GM23248 (cell line): Measurements from ENCODE around the gene DGKI. TPM values are rescaled to one million over a fixed set of nuclear protein-coding genes. Genes with fewer than 3 reads are reported as not detected.

Experiments used
- DNase-seq: peaks from one replicate; pipeline ENCODE4 v3.0.0-alpha.2; 2015
- H2AFZ ChIP-seq: fragments of 200-600 bp; sonication (generic); 2 replicates; pipeline ENCODE4 v1.6.1; 2016; ENCODE audit warnings: antibody characterized with exemption
- H3F3A ChIP-seq: fragments of 200-600 bp; sonication (generic); 2 replicates; pipeline ENCODE4 v1.6.1; 2016; ENCODE audit warnings: mild to moderate bottlenecking, antibody characterized with exemption, mixed run types; ENCODE audit not compliant: insufficient read depth
- H3K27ac ChIP-seq: fragments of 200-600 bp; sonication (generic); 2 replicates; pipeline ENCODE4 v1.5.1; 2016; ENCODE audit warnings: mild to moderate bottlenecking
- H3K27me3 ChIP-seq: fragments of 200-600 bp; sonication (generic); replicated peaks from 2 replicates; pipeline ENCODE4 v1.6.1; 2016; ENCODE audit warnings: mild to moderate bottlenecking; ENCODE audit not compliant: insufficient read depth
- H3K36me3 ChIP-seq: fragments of 200-600 bp; sonication (generic); 2 replicates; pipeline ENCODE4 v1.6.1; 2016; ENCODE audit warnings: low read depth, mild to moderate bottlenecking
- H3K4me1 ChIP-seq: fragments of 200-600 bp; sonication (generic); 2 replicates; pipeline ENCODE4 v1.6.1; 2016; ENCODE audit warnings: mild to moderate bottlenecking; ENCODE audit not compliant: insufficient read depth
- H3K4me2 ChIP-seq: fragments of 200-600 bp; sonication (generic); one replicate; pipeline ENCODE4 v1.6.1; 2016; ENCODE audit warnings: mild to moderate bottlenecking; ENCODE audit not compliant: unreplicated experiment
- H3K4me3 ChIP-seq: fragments of 200-600 bp; sonication (generic); 2 replicates; pipeline ENCODE4 v1.5.1; 2016; ENCODE audit warnings: mild to moderate bottlenecking
- H3K79me2 ChIP-seq: fragments of 200-600 bp; sonication (generic); 2 replicates; pipeline ENCODE4 v1.6.1; 2016; ENCODE audit warnings: mild to moderate bottlenecking; ENCODE audit not compliant: insufficient read depth
- H3K9ac ChIP-seq: fragments of 200-600 bp; sonication (generic); 2 replicates; pipeline ENCODE4 v1.6.1; 2016; ENCODE audit warnings: mild to moderate bottlenecking
- H3K9me2 ChIP-seq: fragments of 200-600 bp; sonication (generic); 2 replicates; pipeline ENCODE4 v1.6.1; 2016; ENCODE audit warnings: mixed run types, mild to moderate bottlenecking, moderate library complexity; ENCODE audit not compliant: insufficient read depth
- H3K9me3 ChIP-seq: fragments of 200-600 bp; sonication (generic); one replicate; pipeline ENCODE4 v1.6.1; 2017; ENCODE audit warnings: low read depth
- H4K20me1 ChIP-seq: fragments of 200-600 bp; sonication (generic); 2 replicates; pipeline ENCODE4 v1.6.0; 2016; ENCODE audit not compliant: insufficient read depth
- EZH2 ChIP-seq: fragments of 200-600 bp; sonication (generic); IDR thresholded peaks from 2 replicates; pipeline ENCODE4 v1.6.1; 2018; ENCODE audit warnings: antibody characterized with exemption, mild to moderate bottlenecking; ENCODE audit not compliant: insufficient read depth, poor library complexity, severe bottlenecking
- EZH2phosphoT487 ChIP-seq: fragments of 200-600 bp; sonication (generic); IDR thresholded peaks from 2 replicates; pipeline ENCODE4 v1.6.1; 2018; ENCODE audit warnings: antibody characterized with exemption, moderate library complexity, mild to moderate bottlenecking, low read depth; ENCODE audit not compliant: insufficient read depth
- WGBS, 2 experiments: methylation state at CpG; one replicate each; pipeline ENCODE4 v1.1.6; 2015 to 2017; ENCODE audit warnings: low lambda C conversion rate in 2 of 2, low coverage in 1 of 2; ENCODE audit errors: missing lambda C conversion rate in 2 of 2; 5-methylcytosine and 5-hydroxymethylcytosine counted together
- in situ Hi-C: fragments of 300-500 bp; cut with MboI; formaldehyde crosslinking; loops from 2 replicates; pipeline ENCODE4 v1.15.0; 2020
- polyA plus RNA-seq: library from polyadenylated mRNA; unstranded; fragments of >200 nt; fragmentation: Nextera tagmentation; extraction: Ambion mirVana; gene quantifications from 2 replicates; pipeline ENCODE4 v1.2.1, GENCODE V29; 2016
- total RNA-seq: library from RNA; depleted of rRNA; stranded (reverse); fragments of >200 nt; shearing (Covaris generic); gene quantifications from 2 replicates; pipeline ENCODE4 v1.2.3, GENCODE V29; 2014

DGKI gene
- total and polyA plus RNA-seq, 2 experiments from 2014 or later = 5.4 to 25.9 TPM

GRCh38 chr7:137801003-137801402 lies 45.8 kb downstream of the DGKI start:
- in situ Hi-C loops = no loop called here
- DNase-seq = peak; percentile 61
- H3K9me2 ChIP-seq = no peaks in the 10 kb centered on the region
- 89 to 90% methylated on average over 1 of the region's 1 CpG for WGBS, 2 experiments
- H3K4me3 ChIP-seq = no peak overlapping the region
- TF ChIP-seq EZH2 (no peak), EZH2phosphoT487 (no peak)
- H3K9ac ChIP-seq = no peak overlapping the region
- peaks cover 9% of the 10 kb centered on the region for H3K4me1 ChIP-seq
- H3K36me3 ChIP-seq = no peaks in the 10 kb centered on the region; the same call in 1 of the 2 replicates
- no peak overlapping the region for H3K4me2 ChIP-seq
- H2AFZ ChIP-seq = no peak overlapping the region
- peaks cover 57% of the 10 kb centered on the region; the same call in 1 of the 2 replicates for H3F3A ChIP-seq
- 0 out of 2 replicates have a peak overlapping the region, but pooled peaks have one; percentile 17 for H3K27ac ChIP-seq
- peaks cover 4% of the 10 kb centered on the region for H3K9me3 ChIP-seq
- H4K20me1 ChIP-seq = no peaks in the 10 kb centered on the region
- no peaks in the 10 kb centered on the region for H3K27me3 ChIP-seq
- H3K79me2 ChIP-seq = peaks cover 40% of the 10 kb centered on the region

DNA sequence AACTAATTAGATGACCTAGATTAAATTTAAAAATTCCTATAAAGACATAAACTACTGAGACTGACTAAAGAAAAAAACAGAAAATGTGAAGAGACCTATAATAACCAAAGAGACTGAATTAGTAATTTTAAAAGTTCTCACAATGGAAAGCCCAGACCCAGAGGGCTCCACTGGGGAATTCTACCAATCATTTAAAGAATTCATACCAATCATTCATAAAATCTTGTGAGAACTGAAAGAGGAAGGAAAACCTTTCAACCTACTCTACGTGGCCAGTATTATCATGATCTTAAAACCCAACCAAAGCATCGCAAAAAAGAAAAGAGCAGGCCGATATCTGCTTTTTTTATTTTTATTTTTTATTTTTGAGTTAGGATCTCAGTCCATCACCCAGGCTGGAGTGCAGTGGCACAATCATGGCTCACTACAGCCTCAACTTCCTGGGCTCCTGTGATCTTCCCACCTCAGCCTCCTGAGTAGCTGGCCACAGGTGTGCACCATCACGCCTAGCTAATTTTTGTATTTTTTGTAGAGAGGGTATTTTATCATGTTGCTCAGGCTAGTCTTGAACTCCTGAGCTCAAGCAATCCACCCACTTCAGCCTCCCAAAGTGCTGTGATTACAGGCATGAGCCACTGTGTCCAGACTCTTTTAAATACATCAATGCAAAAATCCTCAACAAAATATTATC lies 48.6 kb downstream of the DGKI start:
- H3K79me2 ChIP-seq = peaks cover 55% of the 10 kb centered on the region
- no peak overlapping the region for H2AFZ ChIP-seq
- H4K20me1 ChIP-seq = no peaks in the 10 kb centered on the region
- in situ Hi-C loops = no loop called here
- no peak overlapping the region for H3K4me2 ChIP-seq
- TF ChIP-seq EZH2phosphoT487 (no peak), EZH2 (no peak)
- no peak overlapping the region for H3K9ac ChIP-seq
- no peak overlapping the region for H3K27ac ChIP-seq
- peaks cover 9% of the 10 kb centered on the region for H3K4me1 ChIP-seq
- H3K36me3 ChIP-seq = no peaks in the 10 kb centered on the region; the same call in 1 of the 2 replicates
- no peak overlapping the region for H3K4me3 ChIP-seq
- H3K9me2 ChIP-seq = no peaks in the 10 kb centered on the region
- no peak for DNase-seq
- peaks cover 38% of the 10 kb centered on the region; the same call in 1 of the 2 replicates for H3F3A ChIP-seq
- no peaks in the 10 kb centered on the region for H3K27me3 ChIP-seq
- peaks cover 4% of the 10 kb centered on the region for H3K9me3 ChIP-seq
- 82 to 87% methylated on average over 4 of the region's 4 CpGs for WGBS, 2 experiments

DNA sequence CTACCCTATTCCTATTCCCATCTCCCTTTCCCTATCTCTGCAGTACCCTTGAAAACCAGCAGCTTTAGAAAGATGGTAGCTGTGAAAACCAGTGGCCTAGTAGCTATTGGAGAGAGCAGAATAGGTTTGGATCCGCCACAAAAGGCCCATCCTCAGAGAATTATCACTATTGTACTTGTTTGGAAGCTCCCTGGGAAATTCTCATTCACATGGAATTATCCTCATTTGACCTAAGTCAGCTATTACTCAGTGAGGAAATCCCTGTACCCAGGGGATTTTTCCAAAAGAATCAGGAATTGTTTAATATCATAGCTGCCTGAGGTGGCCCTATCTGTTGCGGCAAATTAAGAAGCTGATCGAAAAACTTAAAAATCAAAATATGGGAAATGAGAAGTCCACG lies 51.6 kb downstream of the DGKI start:
- no peak for DNase-seq
- no peak for TF ChIP-seq EZH2phosphoT487
- no peak for TF ChIP-seq EZH2

GRCh38 chr7:137791930-137792329 lies 54.8 kb downstream of the DGKI start:
- Histone ChIP-seq H3K27ac (no peak overlapping the region), H3K4me3 (no peak overlapping the region), H3K4me2 (no peak overlapping the region), H3K27me3 (no peaks in the 10 kb centered on the region), H3K4me1 (peaks cover 11% of the 10 kb centered on the region; the same call in 1 of the 2 replicates), H3K9me3 (peaks cover 4% of the 10 kb centered on the region), H3K36me3 (peaks cover 4% of the 10 kb centered on the region; the same call in 1 of the 2 replicates), H4K20me1 (no peaks in the 10 kb centered on the region), H3F3A (peaks cover 8% of the 10 kb centered on the region; the same call in 1 of the 2 replicates), H2AFZ (no peak overlapping the region), H3K79me2 (peaks cover 88% of the 10 kb centered on the region), H3K9me2 (no peaks in the 10 kb centered on the region), H3K9ac (no peak overlapping the region)
- WGBS, 2 experiments = 81% methylated on average over 2 of the region's 2 CpGs
- in situ Hi-C loops = no loop called here
- DNase-seq = no peak
- no peak for TF ChIP-seq EZH2

More for the DNA sequence above, 51.6 kb downstream of the DGKI start:
- no peak overlapping the region for H3K4me3 ChIP-seq
- in situ Hi-C loops = no loop called here
- no peak overlapping the region for H3K9ac ChIP-seq
- no peaks in the 10 kb centered on the region for H4K20me1 ChIP-seq
- no peak overlapping the region for H3K27ac ChIP-seq
- no peaks in the 10 kb centered on the region for H3K27me3 ChIP-seq
- H3K79me2 ChIP-seq = peaks cover 76% of the 10 kb centered on the region
- H3K9me2 ChIP-seq = no peaks in the 10 kb centered on the region
- no peak overlapping the region for H3K4me2 ChIP-seq
- H3K36me3 ChIP-seq = no peaks in the 10 kb centered on the region
- H3F3A ChIP-seq = peaks cover 13% of the 10 kb centered on the region; the same call in 1 of the 2 replicates
- H3K9me3 ChIP-seq = peaks cover 4% of the 10 kb centered on the region
- peaks cover 10% of the 10 kb centered on the region; the same call in 1 of the 2 replicates for H3K4me1 ChIP-seq
- no peak overlapping the region for H2AFZ ChIP-seq
- 82 to 86% methylated on average over 4 of the region's 4 CpGs for WGBS, 2 experiments

DNA sequence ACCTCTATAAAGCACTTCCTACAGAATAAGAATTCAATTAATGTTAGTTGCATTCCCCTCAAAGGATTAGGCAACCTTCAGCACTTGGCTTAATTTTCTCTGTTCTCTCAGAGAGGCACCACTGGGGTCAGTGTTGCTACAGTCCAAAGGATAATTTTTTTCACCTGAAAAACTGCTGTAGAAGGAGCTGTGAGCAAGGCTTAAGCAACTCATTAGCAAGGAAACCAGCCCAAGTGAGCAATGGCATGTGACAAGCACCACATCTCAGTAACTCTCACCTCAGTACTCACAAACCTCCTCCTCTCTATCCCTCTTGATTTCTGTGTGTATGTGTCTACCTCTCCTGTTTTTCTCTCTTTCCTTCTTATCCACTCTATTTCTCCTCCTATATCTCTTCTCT lies 55.9 kb downstream of the DGKI start:
- H3K79me2 ChIP-seq = peaks cover 88% of the 10 kb centered on the region
- no peak overlapping the region for H2AFZ ChIP-seq
- H3K9ac ChIP-seq = no peak overlapping the region
- H3K9me2 ChIP-seq = no peaks in the 10 kb centered on the region
- in situ Hi-C loops = no loop called here
- no peaks in the 10 kb centered on the region for H4K20me1 ChIP-seq
- TF ChIP-seq EZH2phosphoT487 (no peak), EZH2 (no peak)
- no peaks in the 10 kb centered on the region for H3K9me3 ChIP-seq
- H3K4me2 ChIP-seq = no peak overlapping the region
- H3K36me3 ChIP-seq = peaks cover 4% of the 10 kb centered on the region; the same call in 1 of the 2 replicates
- H3K4me3 ChIP-seq = no peak overlapping the region
- peaks cover 11% of the 10 kb centered on the region; the same call in 1 of the 2 replicates for H3K4me1 ChIP-seq
- H3K27ac ChIP-seq = no peak overlapping the region
- no peaks in the 10 kb centered on the region for H3K27me3 ChIP-seq
- peak; percentile 44 for DNase-seq
- peaks cover 14% of the 10 kb centered on the region for H3F3A ChIP-seq
